Measurements from ENCODE around the gene SORCS1.

DNA sequence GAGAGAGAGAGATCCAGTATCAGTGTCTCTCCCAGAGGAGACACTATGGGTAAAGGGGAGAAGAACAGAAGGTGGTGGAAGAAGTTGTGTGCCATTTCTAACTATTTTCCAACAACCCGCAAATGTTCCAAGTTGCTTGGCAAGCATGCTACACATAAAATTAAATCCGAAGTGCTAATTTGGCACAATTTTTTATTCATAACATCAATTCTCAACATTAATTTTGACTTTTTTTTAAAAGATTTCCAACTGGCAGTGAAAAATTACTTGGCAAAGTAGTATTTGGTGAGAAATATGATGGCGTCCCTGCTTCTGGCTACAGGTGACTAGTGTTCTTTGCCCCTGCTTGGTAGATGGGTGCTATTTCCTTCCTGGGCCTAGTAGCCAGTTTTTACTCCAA, 622.0 kb downstream of the SORCS1 start:
- no peak for TF ChIP-seq CTCF (IDR thresholded peaks at IDR 0.05)
- TF ChIP-seq POLR2A (IDR thresholded peaks at IDR 0.05), result no peak

Data from thyroid gland (tissue), 4 donors.